GM20000 (cell line): ENCODE data around the gene ACCS.

Source experiments
- DNase-seq: peaks from one replicate; pipeline ENCODE4 v3.0.0; 2012; ENCODE audit warnings: low spot score
- TF ChIP-seq, protein P1 (sequence below): IDR thresholded peaks from 2 replicates; pipeline ENCODE4 v1.5.1; 2012; ENCODE audit warnings: mild to moderate bottlenecking, control low read depth; ENCODE audit errors: extremely low read depth, missing control alignments

ACCS gene

GRCh38 chr11:44032299-44033085 lies 33.6 kb upstream of the ACCS start:
- no peak for DNase-seq
- TF ChIP-seq, protein P1, sequence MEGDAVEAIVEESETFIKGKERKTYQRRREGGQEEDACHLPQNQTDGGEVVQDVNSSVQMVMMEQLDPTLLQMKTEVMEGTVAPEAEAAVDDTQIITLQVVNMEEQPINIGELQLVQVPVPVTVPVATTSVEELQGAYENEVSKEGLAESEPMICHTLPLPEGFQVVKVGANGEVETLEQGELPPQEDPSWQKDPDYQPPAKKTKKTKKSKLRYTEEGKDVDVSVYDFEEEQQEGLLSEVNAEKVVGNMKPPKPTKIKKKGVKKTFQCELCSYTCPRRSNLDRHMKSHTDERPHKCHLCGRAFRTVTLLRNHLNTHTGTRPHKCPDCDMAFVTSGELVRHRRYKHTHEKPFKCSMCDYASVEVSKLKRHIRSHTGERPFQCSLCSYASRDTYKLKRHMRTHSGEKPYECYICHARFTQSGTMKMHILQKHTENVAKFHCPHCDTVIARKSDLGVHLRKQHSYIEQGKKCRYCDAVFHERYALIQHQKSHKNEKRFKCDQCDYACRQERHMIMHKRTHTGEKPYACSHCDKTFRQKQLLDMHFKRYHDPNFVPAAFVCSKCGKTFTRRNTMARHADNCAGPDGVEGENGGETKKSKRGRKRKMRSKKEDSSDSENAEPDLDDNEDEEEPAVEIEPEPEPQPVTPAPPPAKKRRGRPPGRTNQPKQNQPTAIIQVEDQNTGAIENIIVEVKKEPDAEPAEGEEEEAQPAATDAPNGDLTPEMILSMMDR = no peak

- DNase-seq = no peak
- TF ChIP-seq, protein P1 = no peak
Observed at GRCh38 chr11:44033411-44033850, 32.6 kb upstream of the ACCS start.

DNA sequence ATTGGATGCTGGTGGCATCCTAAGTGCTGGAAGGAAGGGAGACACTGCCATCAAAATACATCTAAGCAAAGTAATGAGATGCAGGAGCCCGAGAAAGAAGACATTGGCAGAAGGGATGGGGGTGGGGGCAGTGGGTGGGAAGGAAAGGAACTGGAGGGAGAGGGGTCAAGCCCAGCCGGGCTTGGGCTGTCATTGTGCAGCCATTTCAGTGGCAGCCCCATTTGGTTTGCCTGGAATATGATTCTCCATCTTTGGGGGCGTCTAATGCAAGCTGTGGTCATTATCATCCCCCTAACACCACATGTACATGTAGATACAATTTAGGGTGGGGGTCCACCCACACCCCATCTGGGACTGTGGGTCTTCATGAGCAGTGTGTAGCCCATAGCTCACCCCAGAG lies 32.2 kb upstream of the ACCS start:
- TF ChIP-seq, protein P1 = no peak
- no peak for DNase-seq

DNA sequence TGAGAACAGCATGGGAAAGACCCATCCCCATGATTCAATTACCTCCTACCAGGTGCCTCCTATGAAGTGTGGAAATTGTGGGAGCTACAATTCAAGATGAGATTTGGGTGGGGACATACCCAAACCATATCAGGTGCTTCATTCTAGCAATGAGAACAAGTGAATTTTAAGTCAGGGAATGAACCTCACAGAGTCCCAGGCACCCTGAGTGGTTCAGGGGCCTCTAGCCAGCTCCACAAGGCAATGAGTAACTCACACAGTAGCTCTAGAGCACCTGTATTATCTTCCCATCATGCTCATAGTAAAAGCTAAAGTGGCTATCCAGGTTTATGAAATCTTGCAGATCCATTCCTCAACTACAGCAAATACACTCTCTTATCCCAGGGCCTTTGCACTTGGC lies 31.4 kb upstream of the ACCS start:
- TF ChIP-seq, protein P1 = no peak
- no peak for DNase-seq

DNA sequence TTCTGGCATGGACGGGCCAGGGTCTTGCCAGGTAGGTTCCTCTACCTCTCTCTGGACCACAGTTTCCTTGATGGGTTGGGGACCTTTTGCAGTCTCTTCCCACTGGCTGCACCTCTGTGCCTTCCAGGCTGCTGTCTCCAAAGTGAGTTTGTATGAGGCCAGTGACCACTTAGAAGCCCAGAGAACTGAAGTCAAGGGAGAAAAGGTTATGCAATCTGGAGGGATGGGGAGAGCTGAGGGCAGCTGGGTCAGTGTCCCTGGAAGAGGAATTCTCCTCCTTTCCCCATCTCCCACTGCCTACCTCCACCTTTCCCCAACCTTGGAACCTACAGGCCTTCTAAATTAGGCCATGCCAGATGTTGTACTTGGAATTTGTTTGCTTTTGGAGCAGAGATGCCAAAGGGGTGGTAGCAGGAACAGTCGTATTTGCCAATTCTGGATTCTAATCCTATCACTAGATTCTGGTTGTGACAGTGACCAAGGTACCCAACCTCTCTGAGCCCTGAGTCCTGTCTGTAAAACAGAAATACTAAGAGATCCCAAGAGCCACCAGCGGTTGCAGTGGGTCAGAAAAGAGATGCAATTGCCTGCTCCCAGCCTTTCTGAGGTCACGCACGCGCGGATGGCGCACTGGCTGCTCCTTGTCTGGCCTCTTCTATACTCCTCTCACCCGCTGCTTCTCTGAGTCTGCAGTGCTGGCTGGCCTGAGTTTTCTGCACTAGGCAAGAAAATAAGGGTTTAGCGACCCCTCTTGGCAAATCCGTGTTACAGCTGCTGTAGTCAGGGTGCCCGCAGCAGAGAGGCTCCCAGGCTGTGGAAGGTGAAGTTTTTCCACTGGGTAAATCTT lies 29.0 kb upstream of the ACCS start:
- TF ChIP-seq, protein P1 = peak; percentile 63
- peak; percentile 59 for DNase-seq

DNA sequence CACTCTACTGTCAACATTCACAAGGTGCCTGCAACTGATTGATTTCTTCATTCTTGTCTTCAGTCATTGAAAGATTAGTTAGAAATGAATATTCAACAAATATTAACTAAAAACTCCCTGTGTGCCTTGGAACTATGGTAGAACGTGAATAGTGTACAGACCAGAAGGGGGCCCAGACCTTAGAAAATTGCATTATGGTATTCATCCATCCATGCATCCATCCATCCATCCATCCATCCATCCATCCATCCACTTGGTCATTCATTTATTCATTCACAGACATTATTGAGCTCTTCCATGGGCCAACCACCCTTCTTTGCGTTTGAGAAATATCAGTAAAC lies 28.4 kb upstream of the ACCS start:
- DNase-seq = no peak
- TF ChIP-seq, protein P1 = no peak

DNA sequence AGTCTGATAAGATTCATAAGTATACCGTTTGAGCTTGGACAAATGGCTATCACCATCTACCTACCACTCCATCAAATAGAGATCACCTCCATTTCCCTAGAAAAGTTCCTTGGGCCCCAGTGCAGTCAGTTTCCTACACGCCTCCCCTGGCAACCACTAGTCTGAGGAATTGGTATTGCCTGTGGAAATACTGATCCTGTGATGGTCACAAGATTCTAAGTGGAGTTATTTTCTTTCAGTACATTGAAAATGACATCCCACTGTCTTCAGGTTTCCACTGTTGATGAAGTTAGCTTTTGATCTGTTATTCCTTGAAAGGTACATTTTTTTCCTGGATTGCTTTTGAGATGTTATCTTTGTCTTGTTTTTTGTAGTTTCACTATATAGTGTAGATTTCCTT lies 22.9 kb upstream of the ACCS start:
- no peak for DNase-seq
- TF ChIP-seq, protein P1 = no peak
